HL-60 (cell line): ENCODE data around the gene APOL2.

Source experiments
- CTCF ChIP-seq: IDR thresholded peaks from one replicate; pipeline ENCODE4 v1.5.1; 2011; ENCODE audit warnings: low read length, control low read depth, inconsistent platforms; ENCODE audit not compliant: insufficient read depth
- REST ChIP-seq: IDR thresholded peaks from 2 replicates; pipeline ENCODE4 v1.6.1; 2012; ENCODE audit warnings: low read depth; ENCODE audit not compliant: insufficient replicate concordance

GRCh38 chr22:36238373-36239149, 766 bp downstream of the APOL2 start:
- TF ChIP-seq CTCF (no peak), REST (no peak)
